Peyer's patch (tissue), 4 donors: ENCODE results near the gene GRIN2C.

Experiments used
- POLR2A ChIP-seq, 2 donors: fragments of 450-650 bp; IDR thresholded peaks; one replicate each; pipeline ENCODE4 v1.5.1; 2017; ENCODE audit warnings: antibody characterized with exemption in 2 of 2, mild to moderate bottlenecking in 2 of 2, moderate library complexity in 2 of 2
- TF ChIP-seq, protein P1 (sequence below), 6 experiments: fragments of 450-650 bp in 4 of 6; fragments of 200-600 bp in 2 of 6; sonication (generic) in 1 of 6; IDR thresholded peaks; one replicate each; pipeline ENCODE4 v1.5.1; 2017 to 2019; ENCODE audit warnings: antibody characterized with exemption in 6 of 6, mild to moderate bottlenecking in 3 of 6, moderate library complexity in 1 of 6

DNA sequence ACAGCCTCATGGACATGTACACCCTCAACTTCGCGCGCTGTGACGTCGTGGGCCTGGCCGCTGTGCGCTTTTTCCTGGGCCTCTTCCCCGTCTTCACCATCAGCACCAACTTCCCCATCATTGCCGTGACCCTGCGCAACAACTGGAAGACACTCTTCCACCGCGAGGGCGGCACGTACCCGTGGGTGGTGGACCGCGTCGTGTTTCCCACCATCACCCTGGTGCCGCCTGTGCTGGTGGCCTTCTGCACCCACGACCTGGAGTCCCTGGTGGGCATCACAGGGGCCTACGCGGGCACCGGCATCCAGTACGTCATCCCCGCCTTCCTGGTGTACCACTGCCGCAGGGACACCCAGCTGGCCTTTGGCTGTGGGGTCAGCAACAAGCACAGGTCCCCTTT, 23.5 kb downstream of the GRIN2C start:
- TF ChIP-seq POLR2A (IDR thresholded peaks at IDR 0.05): no peak
- TF ChIP-seq, protein P1, sequence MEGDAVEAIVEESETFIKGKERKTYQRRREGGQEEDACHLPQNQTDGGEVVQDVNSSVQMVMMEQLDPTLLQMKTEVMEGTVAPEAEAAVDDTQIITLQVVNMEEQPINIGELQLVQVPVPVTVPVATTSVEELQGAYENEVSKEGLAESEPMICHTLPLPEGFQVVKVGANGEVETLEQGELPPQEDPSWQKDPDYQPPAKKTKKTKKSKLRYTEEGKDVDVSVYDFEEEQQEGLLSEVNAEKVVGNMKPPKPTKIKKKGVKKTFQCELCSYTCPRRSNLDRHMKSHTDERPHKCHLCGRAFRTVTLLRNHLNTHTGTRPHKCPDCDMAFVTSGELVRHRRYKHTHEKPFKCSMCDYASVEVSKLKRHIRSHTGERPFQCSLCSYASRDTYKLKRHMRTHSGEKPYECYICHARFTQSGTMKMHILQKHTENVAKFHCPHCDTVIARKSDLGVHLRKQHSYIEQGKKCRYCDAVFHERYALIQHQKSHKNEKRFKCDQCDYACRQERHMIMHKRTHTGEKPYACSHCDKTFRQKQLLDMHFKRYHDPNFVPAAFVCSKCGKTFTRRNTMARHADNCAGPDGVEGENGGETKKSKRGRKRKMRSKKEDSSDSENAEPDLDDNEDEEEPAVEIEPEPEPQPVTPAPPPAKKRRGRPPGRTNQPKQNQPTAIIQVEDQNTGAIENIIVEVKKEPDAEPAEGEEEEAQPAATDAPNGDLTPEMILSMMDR (IDR thresholded peaks at IDR 0.05): no peak
